GM19467 (cell line): ENCODE results near the gene WDR45.
A peak's percentile ranks its signal among the peaks of the same experiment; 100 is the strongest.

Source experiments
- ATAC-seq: cut with Tn5 transposase; IDR thresholded peaks from one replicate; pipeline ENCODE4 v1.9.1; 2021; ENCODE audit warnings: mild to moderate bottlenecking, moderate library complexity; ENCODE audit not compliant: unreplicated experiment

Gene WDR45

DNA sequence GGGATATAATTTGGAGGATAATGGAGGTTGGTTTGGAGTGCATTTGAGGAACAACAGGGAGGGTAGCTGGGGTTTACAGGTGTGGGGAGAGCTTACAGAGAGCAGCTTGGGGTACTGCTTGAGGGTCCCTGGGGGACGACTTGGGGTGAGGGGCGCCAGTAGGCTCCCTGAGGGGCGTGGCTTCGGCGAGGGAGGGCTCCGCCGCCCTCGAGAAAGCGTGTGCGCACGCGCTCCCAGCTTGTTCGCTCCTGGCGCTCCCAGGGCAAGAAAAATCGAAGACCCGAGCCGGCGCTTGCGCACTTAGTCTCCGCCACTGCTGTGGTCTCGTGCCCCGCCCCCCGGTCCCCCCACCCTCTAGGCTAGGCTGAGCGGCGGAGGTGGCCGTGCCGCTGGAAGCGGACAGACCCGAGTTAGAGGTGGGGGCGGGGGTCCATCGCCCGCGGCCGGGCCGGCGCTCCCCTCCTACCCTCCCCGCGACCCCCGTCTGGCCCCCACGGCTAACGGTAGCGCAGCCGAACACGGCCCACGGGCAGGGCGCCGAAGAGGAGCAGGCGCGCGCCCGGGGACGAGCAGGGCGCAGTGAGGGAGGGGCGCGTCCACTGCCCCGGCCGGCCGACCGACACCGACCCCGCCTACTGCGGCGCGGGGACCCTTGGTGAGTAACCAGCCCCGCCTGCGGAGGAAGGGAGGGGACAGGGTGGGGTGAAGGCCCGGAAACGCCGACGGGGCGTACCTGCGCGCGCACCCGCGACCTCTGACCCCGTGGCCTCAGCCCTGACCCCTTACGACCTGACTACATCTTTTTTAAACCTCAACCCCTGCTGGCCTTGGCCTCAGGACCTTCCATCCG, 26.2 kb downstream of the WDR45 start:
- ATAC-seq: no peak

DNA sequence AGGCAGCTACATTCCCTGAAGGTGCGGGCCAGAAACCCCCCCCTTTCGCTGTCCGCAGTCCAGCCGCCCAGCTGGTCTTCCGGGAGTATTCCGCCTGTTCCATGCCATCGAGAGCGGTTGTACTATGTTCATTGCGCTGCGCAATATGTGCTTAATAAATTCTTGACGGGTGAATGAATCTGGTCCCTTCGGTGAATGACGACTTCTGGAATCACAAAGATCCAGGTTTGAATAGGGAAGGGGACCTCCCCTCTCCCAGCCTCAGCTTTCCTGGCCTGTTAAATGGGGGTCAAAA, 35.8 kb downstream of the WDR45 start:
- no peak for ATAC-seq

GRCh38 chrX:49043220-49043986, 36.3 kb downstream of the WDR45 start, which contains the start of gene TFE3:
TSS of gene TFE3 (minus strand) at chrX:49043357. CDS start at chrX:49043226, 131 bp downstream.
- peak; percentile 90 for ATAC-seq

DNA sequence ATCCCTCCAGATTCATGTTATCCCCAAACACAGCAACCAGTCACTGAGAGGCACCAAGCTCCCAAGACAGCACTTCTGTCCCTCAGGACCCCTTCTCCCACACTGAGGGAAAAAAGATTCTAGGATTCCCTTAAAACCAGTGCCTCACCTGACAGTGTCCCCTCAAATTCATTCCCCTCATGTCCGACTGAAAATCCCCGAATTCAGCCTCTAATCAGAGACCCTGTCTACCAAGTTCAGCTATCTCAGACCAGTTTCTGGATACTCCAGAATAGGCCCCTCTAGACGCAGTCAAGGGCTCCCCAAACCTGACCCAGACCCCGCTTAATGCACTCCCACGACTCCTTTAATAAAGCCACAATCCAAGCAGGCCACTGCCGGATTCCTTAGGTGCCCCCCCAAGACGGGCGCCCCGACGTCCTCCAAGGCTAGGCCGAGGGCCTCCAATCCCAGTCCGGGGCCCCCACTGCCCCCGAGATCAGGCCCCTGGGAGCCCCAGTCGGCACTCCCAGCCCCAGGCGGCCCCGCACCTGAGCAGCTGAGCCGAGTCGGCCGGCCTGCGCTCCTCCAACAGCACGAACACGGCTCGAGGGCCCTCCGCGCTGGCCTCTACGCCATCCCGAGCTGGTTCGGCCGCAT, 37.0 kb downstream of the WDR45 start:
- peak; percentile 2 for ATAC-seq

- ATAC-seq: no peak
Observed at GRCh38 chrX:49041744-49042580, 37.7 kb downstream of the WDR45 start.

DNA sequence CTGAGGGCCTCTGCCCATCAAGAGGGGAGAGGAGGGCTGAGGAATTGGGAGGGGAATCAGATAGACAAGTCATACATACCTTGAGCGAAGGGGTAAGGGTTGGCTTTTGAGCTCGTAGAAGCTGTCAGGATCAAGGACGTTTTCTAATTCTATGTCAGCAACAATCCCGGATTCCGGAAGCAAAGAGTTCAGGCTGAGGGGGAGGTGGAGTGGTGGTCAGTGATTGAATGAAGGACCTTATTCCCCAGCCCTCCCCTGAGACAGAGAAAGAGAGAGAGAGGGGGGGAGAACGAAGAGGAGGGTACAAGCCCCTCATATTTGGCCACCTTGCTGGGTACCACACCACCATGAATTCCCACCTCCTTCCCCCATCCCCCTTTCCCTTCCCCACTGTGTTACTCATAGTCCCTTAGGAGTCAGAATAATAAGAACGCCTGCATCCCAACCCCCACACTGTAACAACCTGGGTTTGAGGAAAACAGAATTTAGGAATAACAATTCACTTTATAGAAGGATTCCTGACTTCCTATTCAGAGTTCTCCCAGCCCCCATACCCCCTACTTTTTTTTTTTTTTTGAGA, 39.2 kb downstream of the WDR45 start:
- ATAC-seq: no peak

DNA sequence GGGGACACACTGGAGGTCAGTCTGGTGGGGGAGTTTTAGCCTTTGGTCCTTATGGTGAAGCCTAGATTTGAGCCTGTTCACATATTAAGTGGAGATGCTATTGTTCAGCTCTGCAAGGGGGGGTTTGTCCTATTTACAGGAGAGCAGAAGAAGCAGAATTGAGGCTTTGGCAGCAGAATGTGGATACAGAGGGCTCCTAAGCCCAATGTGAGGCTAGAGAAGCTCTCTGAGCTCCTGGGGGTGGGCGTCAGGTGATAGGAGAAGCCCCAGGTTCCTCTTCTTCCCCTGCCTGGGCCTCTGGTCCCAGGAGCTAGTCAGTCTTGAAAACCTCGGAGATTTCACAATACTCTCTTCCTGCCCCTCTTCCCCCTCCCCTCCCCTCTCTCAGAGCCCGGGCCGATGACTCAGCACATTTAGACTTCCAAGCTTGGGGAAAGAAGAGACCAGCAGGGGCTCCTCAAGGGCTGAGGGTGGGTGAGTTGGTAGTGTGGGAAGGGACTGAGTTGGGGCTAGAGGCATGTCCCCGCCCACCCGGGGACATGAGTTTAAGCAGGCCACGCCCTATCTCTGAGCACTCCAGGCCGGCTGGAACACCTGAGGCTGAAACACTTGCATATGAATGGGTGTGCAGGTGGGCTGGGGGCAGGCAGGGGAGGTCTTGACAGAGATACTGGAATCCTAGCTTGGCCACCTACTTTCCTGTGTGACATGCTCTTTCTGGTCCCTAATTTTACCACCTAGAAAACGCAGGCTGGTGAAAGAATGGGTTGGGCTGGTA, 39.9 kb downstream of the WDR45 start:
- ATAC-seq: no peak

DNA sequence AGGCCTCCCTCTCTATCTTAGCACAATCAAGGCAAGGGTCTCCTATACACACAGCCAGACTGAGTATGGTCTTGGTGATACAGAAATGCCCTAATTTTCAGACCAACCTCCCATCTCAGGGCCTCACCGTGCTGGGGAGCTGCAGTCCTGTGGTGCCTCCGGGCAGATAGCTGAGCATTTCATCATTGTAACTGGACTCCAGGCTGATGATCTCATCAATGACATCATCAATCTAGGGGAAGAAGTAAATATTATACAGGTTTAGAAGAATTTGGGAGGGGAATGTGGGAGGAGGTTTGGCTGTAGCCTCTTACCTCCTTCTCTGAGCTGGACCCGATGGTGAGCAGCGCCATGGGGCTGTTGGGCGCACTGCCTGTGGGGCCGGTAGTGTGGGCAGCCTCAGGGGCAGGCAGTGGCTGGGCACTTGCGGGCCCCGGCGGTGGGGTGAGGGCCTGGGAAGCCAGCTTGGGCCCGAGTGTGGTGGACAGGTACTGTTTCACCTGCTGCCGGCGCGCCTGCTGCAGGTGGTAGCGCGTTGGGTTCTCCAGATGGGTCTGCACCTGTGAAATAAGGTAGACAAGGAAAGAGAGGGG, 41.7 kb downstream of the WDR45 start:
- no peak for ATAC-seq

- ATAC-seq: no peak
Observed at GRCh38 chrX:49030283-49030682, 49.4 kb downstream of the WDR45 start.

DNA sequence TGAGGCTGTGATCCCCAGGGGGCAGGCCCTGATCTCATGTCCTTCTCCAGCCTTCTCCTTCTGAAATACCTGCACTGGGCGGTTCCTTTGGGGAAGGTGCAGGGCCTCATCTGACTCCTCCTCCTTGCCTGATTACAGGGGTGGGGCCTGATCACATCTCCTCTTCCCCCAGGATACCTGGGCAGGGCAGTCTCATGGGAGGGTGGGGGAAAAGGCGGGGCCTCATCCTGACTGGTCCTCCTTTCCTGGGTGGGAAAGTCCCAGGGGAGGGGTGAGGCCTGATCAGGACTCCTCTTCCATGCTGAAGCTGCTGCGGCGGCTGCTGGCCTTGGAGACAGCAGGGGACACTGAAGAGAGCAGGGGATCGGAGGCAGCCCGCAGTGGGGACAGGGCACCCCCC, 49.8 kb downstream of the WDR45 start:
- ATAC-seq: no peak
